Pons (tissue), 1 donor: ENCODE data around the gene AARS1.
"Not testable (repeated sequence)": the region's sequence is repeated elsewhere in the genome, so short reads cannot be mapped to it uniquely, and the experiment has no call there.

Experiments used
- DNase-seq: peaks from one replicate; pipeline ENCODE4 v3.0.0-alpha.2; 2016; ENCODE audit warnings: low spot score

The AARS1 gene

DNA sequence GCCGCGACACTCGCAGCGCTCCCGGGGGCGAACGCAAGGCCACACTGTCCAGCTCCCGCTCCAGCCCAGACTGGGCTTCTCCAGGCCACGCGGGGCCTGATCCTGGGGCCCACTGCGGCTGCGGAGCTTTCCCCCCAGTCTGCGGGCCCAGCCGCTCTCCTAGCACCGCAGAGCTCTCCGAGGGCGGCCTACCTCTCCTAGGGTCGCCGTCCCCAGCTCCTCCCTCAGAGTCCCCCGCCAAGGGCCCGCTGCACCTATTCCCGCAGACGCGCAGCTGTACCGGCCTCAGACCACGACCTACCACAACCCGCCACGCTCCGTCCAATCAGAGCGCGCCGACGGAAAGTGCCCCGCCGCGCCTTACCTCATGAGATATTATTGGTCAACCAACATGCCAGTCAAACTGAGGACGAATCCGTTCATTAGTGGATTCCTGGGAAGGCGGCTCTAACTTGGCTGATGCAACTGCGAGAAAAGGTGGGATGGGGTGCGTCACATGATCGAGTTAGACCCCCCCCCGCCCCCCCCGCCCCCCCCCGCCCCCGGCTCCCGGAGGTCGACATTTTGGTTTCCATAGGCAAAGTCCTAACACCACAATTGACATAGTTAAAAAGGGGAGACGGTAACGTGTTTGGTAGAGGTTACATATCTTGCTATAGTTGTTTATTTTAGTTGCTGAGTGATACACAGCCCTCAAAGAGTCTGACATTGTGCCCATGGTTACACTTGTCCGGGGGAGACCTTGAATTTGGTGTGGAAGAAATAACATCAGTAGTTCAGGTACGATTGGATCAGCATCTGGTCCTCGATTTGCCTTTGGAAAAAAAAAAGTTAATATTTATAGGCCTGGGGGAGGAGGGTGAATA lies at the start of gene AARS1:
AARS1 (minus strand) TSS at position 278 of the 866 bp plus-strand sequence. CDS start 6,743 bp downstream, outside the sequence.
- peak; percentile 99 for DNase-seq

DNA sequence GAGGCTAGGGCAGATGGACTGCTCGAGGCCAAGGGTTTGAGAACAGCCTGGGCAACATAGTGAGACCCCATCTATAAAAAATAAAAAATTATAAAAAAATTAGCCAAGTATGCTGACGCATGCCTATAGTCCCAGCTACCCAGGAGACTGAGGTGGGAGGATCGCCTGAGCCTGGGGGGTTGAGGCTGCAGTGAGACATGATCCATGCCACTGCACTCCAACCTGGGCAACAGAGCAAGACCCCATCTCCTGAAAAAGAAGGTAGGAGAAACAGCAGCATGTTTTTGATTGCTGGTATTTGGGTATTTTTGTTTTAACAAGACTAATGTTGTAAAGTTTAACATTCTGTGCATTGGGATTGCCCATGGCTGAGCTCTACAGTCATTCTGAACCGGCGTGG lies 48.5 kb upstream of the AARS1 start:
- DNase-seq: no peak

DNA sequence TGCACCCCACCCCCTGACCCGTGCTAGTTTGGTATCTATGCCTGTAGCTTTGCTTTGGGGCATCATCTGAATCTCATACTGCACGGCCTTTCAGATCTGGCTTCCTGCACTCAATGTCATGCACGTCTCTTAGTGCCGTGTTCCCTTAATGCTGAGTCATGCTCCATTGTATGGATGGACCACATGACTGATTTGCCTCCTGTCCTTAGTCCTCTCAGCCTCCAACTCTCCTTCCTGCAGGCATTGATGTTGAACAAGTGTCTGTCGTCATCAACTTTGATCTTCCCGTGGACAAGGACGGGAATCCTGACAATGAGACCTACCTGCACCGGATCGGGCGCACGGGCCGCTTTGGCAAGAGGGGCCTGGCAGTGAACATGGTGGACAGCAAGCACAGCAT lies 43.4 kb upstream of the AARS1 start:
- DNase-seq: not testable (repeated sequence)

DNA sequence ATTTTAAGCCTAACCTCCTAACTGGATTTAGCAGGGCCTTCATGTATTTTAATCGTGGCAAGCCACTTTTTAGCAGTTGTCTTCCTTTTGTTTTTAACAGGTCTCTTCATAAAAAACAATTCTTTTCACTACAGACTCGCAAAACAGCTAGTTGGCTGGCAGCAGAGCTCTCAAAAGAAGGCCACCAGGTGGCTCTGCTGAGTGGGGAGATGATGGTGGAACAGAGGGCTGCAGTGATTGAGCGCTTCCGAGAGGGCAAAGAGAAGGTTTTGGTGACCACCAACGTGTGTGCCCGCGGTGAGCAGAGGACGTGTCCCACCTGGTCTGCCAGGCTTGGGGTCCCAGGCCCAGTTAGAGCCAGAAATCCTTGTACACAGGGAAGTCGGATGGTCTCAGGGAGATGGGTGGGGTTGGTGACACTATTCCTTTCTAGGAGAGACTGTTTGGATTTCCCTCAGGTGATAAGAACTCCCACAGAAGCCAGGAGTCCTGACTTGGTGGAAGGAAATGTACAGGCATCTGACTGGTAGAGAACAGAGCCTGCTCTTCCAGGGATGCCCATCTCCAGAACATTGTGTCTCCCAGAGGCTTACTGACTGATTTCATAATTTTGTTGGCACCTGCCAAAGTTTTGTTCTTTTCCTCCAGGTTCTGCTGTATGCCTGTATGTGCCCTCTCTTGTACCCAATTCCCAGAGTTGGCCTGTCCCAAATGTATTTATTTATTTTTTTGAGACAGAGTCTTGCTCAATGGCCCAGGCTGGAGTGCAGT lies 42.5 kb upstream of the AARS1 start:
- no peak for DNase-seq

DNA sequence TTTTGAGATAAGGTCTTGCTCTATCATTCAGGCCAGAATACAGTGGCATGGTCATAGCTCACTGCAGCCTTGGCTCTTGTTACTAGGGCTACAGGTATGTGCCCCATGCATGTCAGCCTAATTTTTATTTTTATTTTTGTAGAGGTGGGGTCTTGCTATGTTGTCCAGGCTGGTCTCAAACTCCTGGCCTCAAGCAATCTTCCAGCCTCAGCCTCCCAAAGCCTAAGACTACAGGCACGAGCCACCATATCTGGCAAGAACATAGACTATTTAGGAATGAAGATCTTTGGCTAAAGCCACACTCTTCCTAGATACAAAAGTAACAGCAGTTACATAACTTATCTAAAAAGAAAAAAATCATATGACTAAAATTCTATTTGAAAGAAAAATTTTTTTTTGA lies 41.8 kb upstream of the AARS1 start:
- DNase-seq: no peak

DNA sequence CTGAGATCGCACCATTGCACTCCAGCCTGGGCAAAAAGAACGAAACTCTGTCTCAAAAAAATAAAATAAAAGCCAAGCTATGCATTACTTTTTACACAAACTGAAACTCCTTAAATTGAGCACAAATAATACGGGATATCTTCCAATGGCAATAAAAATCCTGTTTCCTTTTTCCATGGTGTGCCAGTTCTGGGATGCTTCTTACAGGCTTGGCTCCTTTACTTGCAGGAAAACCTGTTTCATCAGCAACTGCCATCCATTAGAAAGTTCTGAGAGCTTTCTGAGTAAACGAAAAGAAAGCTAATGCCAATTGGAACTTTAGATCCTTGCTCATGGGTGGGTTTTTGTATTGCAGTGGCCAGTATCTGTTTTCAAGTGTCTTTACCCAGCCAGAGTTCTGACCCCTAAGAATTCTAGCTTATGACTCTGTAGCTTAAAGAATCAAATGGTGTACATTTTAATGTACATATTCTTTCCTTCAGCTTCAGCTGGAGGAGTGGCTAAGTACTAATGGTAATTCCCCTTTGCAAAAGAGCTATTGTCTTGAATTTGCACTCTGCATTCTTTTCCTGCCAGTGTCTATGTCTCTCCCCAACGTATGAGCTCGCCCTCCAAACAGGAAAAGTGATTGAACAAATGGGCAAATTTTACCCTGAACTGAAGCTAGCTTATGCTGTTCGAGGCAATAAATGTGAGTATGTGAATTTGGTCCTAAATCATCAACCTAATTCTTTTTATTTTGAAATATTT lies 35.9 kb upstream of the AARS1 start:
- DNase-seq: no peak

DNA sequence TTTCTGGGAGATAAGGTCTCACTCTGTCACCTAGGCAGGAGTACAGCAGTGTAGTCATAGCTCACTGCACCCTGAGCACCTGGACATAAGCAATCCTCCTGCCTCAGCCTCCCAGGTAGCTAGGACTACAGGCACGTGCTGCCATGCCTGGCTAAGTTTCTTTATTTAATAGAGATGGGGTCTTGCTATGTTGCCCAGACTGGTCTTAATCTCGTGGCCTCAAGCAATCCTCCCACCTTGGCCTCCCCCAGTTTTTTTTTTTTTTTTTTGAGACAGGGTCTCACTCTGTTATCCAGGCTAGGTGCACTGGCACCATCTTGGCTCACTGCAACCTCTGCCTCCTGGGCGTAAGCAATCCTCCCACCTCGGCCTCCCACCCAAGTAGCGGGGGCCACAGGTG lies 30.8 kb upstream of the AARS1 start:
- no peak for DNase-seq

DNA sequence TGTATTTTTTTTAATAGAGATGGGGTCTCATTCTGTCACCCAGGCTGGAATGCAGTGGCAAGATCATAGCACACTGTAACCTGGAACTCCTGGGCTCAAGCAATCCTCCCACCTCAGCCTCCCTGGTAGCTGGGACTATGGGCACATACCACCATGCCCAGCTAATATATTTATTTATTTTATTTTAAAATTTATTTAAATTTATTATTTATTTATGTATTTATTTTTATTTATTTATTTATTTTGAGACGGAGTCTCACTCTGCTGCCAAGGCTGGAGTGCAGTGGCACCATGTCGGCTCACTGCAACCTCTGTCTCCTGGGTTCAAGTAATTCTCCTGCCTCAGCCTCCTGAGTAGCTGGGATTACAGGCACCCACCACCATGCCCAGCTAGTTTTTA lies 18.4 kb upstream of the AARS1 start:
- DNase-seq: not testable (repeated sequence)

DNA sequence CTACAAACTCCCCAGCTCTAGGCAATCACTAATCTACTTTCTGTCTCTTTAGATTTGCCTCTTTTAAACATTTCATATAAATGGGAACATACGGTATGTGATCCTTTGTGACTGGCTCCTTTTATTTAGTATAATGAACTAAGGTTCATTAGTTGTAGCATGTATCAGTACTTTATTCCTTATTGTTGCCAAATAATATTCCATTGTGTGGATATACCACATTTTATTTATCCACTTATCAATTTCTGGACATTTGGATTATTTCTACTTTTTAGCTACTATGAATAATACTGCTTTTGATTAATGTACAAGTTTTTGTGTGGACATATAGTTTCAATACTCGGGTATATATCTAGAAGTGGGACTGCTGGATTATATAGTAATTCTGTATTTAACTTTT lies 17.6 kb upstream of the AARS1 start:
- no peak for DNase-seq

DNA sequence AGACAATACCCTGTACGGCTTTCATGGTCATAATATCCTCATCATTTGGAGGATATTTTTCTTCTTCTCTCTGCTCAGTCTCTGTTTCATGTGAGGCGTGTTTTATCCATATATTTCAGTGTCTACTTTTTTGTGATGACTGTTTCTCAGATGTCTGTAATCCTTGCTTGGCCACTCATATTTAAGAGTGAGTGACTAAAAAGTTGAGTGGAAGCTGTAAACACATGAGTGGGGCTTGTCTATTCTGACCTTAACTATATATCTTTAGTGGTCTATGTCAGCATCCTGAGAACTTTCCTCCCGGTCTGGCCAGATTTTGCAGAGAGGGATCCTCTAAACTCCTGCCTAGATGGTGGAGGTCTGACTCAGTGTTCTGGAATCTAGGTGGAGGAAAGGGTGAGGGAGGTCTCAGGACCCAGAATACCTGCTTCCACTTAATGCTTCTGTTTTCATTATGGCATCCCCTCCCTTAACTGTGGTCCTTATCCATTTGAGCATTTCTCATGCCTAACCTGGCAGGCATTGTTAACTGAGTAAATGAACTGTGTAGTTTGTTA lies 15.7 kb upstream of the AARS1 start:
- no peak for DNase-seq

DNA sequence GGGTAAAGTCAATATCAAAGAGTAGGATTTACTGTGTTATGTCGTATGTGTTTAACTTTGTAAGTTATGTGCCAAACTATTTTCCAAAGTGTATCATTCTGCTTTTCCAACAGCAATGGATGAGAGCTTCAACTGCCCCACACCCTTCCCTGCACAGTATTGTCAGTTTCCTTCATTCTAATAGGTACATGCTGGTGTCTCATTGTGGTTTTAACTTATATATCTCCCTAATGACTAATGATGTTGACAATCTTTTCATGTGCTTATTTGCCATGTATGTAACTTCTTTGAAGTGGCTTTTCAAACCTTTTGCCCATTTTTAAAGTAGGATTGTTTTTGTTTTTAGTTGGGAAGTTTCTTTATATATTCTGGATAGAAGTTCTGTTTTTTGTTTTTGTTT lies 13.4 kb upstream of the AARS1 start:
- no peak for DNase-seq

DNA sequence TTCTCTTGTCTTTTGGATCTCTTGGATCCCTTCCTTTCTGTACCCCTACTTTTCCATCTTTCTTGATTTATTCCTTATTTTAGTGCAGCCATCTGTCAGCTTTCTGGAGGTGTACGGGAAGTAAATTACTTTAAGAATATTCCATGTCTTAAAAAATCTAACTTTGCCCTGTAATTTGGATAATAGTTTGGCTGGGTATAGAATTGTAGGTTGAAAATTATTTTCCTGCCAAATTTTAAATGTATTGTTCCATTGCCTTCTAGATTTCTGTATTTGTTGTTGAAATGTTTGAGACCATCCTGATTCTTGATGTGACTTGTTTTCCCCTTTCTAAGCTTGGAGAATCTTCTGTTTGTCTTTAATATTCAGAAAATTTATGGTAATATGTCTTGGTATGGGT lies 11.8 kb upstream of the AARS1 start:
- DNase-seq: no peak

DNA sequence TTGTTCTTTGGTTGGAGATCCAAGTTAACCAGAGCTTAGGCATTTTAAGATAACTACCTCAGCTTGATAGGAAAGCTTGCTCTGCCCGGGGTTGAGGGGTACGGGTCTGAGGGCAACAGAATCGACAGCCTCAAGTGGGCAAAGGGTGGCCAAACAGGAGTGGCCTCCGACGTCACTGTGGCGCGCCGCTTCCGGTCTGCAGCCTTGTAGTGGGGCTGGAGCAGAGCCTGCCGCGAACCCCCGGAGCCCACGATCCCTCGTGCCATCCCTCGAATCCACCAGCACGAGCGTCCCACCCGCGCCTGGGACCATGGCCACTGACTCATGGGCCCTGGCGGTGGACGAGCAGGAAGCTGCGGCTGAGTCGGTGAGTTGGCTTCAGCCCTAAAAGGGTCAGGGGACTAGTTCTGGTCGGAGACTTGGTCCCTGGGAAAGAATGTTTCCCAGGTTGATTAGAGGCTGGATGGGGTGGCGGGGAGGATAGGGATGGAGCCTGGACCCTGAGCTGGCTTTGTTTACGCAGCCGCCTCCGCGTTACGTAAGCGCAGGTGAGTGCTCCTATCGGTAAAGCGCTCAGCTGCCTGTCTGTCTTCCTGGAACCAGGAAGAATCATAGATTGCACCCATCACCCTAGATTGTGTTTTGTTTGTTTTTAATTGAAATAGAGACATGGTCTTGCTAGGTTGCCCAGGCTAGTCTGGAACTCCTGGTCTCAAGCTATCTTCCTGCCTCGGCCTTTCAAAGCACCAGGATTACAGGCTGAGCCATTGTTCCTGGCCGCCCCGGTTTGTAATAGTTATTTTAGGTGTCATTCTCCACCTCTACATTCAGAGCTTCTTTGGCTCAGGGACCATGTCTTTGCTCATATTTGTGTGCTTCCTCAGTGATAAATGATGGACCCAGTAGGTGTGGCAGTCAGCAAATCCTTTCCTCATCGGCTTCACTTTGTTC lies 10.0 kb upstream of the AARS1 start, which contains the start of gene DDX19B:
DDX19B (plus strand) TSS at position 199 of the 951 bp plus-strand sequence; CDS start at position 311, 112 bp downstream.
- DNase-seq: peak; percentile 73

DNA sequence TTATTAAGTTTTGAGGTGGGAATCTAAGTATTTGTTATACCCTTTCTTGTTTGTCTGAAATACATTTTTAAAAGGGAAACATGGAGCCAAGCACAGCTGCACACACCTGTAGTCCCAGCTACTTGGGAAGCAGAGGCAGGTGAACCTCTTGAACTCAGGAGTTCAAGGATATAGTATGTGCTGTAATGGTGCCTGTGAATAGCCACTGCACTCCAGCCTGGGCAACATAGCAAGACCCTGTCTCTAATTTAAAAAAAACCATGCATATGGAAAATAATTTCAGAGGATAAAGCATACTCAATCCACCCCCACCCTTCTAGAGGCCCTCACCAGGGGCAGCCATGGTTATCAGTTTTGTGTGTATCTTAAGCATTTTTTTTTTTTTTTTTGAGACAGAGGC lies 6.3 kb upstream of the AARS1 start:
- DNase-seq: no peak

DNA sequence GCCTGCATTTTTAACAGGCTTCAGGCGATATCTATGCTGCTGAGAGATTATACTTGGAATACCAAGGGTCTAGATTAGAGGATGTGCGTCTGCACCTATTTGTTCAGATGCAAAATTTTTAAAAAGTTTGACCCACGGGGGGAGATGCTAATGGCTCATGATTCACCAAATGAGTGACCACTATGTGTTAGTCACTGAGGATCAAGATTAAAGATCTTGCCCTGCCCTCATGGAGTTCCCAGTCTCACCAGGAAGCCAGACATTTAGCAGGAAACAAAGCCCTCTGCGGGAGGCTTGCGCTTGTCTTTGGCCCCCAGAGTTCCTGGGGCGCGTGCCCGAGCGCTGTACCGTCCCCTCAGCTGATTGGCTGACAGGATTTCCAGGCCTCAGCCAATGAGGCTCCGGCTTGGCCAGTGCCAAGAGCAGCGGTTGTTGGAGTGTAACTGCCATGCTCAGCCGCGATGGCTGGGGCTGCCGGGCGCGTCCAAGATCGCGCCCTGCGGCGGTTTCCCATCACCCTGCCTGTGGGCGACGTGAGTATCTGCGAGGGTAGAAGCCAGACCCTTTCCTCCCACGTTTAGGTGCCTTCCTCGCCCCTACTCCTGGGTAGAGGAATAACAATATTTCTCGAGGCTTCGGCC lies 5.2 kb upstream of the AARS1 start:
- no peak for DNase-seq

DNA sequence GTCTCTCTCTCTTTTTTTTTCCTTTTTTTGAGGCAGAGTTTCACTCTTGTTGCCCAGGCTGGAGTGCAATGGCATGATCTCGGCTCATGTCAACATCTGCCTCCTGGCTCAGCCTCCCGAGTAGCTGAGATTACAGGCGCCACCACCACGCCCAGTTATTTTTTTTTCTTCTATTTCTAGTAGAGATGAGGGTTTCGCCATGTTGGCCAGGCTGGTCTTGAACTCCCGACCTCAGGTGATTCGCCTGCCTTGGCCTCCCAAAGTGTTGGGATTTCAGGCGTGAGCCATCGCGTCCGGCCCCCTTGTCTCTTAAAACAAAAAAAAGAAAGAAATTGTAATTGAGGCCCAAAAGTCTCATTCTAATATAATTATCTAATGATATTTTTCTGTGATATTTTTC lies 2.8 kb upstream of the AARS1 start:
- DNase-seq: not testable (repeated sequence)

DNA sequence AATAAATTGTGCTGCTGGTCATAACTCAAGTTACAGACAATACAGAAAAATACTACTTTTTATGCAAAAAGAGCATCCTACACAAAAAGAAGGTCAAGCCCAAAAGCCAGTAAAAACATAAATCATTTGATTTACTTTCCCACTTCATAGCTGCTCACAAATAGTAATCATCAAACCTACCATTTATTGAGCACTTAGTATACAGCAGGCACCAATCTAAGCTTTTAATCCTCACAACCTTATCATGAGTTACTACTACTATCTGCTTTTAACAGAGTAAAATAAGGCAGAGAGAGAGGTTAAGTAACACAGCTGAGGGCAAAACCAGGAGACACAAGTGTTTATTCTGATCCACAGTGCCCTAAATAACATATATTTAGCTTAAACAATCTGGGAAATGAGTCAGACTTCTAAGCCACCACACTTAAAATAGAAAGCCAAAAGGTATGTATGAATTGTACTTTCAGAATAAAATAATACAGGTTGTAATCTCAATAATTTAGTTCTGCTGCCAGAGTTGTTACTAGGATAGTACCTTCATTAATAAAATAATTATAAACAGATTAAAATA lies 1.7 kb upstream of the AARS1 start:
- DNase-seq: no peak

DNA sequence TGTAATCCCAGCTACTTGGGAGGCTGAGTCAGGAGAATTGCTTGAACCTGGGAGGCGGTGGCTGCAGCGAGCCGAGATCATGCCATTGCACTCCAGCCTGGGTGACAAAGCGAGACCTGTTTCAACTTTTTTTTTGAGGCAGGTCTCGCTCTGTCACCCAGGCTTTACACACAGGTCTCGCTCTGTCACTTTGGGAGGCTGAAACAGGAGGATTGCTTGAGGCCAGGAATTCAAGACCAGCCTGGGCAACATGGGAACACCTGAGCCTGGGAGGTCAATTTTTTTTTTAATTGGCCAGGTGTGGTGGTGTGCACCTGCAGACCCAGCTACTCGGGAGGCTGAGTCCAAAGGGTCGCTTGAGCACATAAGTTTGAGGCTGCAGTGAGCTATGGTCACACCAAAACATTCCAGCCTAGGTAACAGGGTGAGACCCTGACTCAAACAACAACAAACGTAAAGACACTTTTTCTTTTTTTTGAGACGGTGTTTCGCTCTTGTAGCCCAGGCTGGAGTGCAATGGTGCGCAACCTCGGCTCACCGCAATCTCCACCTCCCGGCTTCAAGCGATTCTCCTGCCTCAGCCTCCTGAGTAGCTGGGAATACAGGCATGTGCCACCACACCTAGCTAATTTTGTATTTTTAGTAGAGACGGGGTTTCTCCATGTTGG lies 1.9 kb downstream of the AARS1 start:
- DNase-seq: not testable (repeated sequence)

DNA sequence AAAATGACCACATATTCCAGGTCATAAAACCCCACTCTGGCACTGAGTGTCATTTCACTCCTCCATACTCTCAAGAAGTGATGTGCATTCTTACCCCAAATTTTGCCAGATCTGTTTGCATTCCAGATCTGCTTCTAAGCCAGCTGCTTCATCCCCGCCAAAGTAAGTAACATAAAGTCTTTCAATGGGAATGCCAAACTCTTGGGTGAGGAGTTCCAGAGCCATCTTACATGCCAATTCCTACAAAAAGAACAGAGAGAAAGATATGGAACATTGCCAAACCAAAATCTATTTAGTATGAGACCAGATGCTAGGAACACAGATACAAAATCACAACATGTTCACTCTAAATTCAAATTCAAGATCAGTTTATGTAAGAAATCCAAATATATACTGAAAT lies 12.9 kb downstream of the AARS1 start:
- no peak for DNase-seq
